ENCODE data around the gene KBTBD8.

The KBTBD8 gene

GRCh38 chr3:67037615-67038014 lies 39.5 kb downstream of the KBTBD8 start:
- peak in 1 of 3 experiments; percentile 5 for DNase-seq

GRCh38 chr3:67044295-67044694 lies 46.2 kb downstream of the KBTBD8 start:
- no peak for DNase-seq

- DNase-seq = no peak
Measured at GRCh38 chr3:67044955-67045354, 46.8 kb downstream of the KBTBD8 start.

GRCh38 chr3:67045711-67046465 lies 47.8 kb downstream of the KBTBD8 start:
- DNase-seq = no peak

GRCh38 chr3:67047051-67047450 lies 48.9 kb downstream of the KBTBD8 start:
- no peak for DNase-seq

- DNase-seq = peak in 1 of 3 experiments; percentile 86
Measured at GRCh38 chr3:67048067-67048714, 50.1 kb downstream of the KBTBD8 start.

- peak in 2 of 3 experiments; percentile 24 to 86 for DNase-seq
Measured at GRCh38 chr3:67048715-67049074, 50.6 kb downstream of the KBTBD8 start.

- DNase-seq = no peak
Measured at GRCh38 chr3:67059443-67059842, 61.3 kb downstream of the KBTBD8 start.
